Liver (tissue), 9 donors: ENCODE data around the gene SWAP70. TPM values are rescaled to one million over a fixed set of nuclear protein-coding genes. Genes with fewer than 3 reads are reported as not detected.

Experiments used
- DNase-seq: peaks from one replicate; pipeline ENCODE4 v3.0.0-alpha.2; 2017; ENCODE audit warnings: low spot score
- H3K27ac ChIP-seq, 2 donors: one replicate each; pipeline ENCODE4 v1.7.0; 2013; ENCODE audit warnings: inconsistent platforms in 2 of 2, low read length in 2 of 2, control low read depth in 1 of 2, low read depth in 1 of 2, mild to moderate bottlenecking in 1 of 2
- H3K27me3 ChIP-seq, 4 donors: one replicate each; pipeline versions ENCODE4 v1.6.1 to v1.7.0; 2013; ENCODE audit warnings: low read length in 3 of 4, inconsistent platforms in 1 of 4, mild to moderate bottlenecking in 1 of 4, moderate library complexity in 1 of 4; ENCODE audit not compliant: control insufficient read depth in 4 of 4, insufficient read depth in 4 of 4
- H3K36me3 ChIP-seq, 4 donors: one replicate each; pipeline versions ENCODE4 v1.6.1 to v1.7.0; 2013; ENCODE audit warnings: low read length in 3 of 4, mild to moderate bottlenecking in 3 of 4, low read depth in 1 of 4, moderate library complexity in 1 of 4; ENCODE audit not compliant: control insufficient read depth in 4 of 4, insufficient read depth in 3 of 4
- H3K4me1 ChIP-seq, 4 donors: one replicate each; pipeline versions ENCODE4 v1.6.1 to v1.7.0; 2013; ENCODE audit warnings: low read length in 3 of 4, mild to moderate bottlenecking in 3 of 4, moderate library complexity in 1 of 4; ENCODE audit not compliant: control insufficient read depth in 4 of 4, insufficient read depth in 4 of 4
- H3K4me3 ChIP-seq, 3 donors: one replicate each; pipeline versions ENCODE4 v1.6.1 to v1.7.0; 2013; ENCODE audit warnings: low read length in 3 of 3, control low read depth in 1 of 3, low read depth in 1 of 3, mild to moderate bottlenecking in 1 of 3
- H3K9ac ChIP-seq, 2 donors: one replicate each; pipeline ENCODE4 v1.7.0; 2013; ENCODE audit warnings: low read length in 2 of 2, mild to moderate bottlenecking in 2 of 2, moderate library complexity in 2 of 2, control low read depth in 1 of 2, low read depth in 1 of 2
- H3K9me3 ChIP-seq, 4 donors: one replicate each; pipeline versions ENCODE4 v1.6.1 to v1.7.0; 2013; ENCODE audit warnings: low read length in 3 of 4; ENCODE audit not compliant: control insufficient read depth in 4 of 4
- ATF3 ChIP-seq: IDR thresholded peaks from 2 replicates; pipeline ENCODE4 v1.6.1; 2016; ENCODE audit warnings: antibody characterized with exemption
- CTCF ChIP-seq: fragments of 150-350 bp; IDR thresholded peaks from 2 replicates; pipeline ENCODE4 v1.5.1; 2017; ENCODE audit warnings: improper control_type of control experiment, low read depth, low read length; ENCODE audit not compliant: missing input control
- EGR1 ChIP-seq, 2 donors: IDR thresholded peaks; 2 replicates each; pipeline ENCODE4 v1.6.1; 2016 to 2018; ENCODE audit warnings: antibody characterized with exemption in 2 of 2, low read depth in 2 of 2
- FOXA1 ChIP-seq: IDR thresholded peaks from 2 replicates; pipeline ENCODE4 v1.6.1; 2016; ENCODE audit warnings: antibody characterized with exemption
- FOXA2 ChIP-seq: IDR thresholded peaks from 2 replicates; pipeline ENCODE4 v1.6.1; 2016; ENCODE audit warnings: antibody characterized with exemption
- GABPA ChIP-seq, 2 donors: IDR thresholded peaks in 1 of 2; conservative IDR thresholded peaks in 1 of 2; 2 replicates each; pipeline ENCODE4 v1.6.1; 2016; ENCODE audit warnings: antibody characterized with exemption in 2 of 2, mild to moderate bottlenecking in 1 of 2, moderate library complexity in 1 of 2
- HNF4A ChIP-seq, 2 donors: conservative IDR thresholded peaks; 2 replicates each; pipeline ENCODE4 v1.6.1; 2016; ENCODE audit warnings: antibody characterized with exemption in 2 of 2, mild to moderate bottlenecking in 2 of 2
- HNF4G ChIP-seq: IDR thresholded peaks from 2 replicates; pipeline ENCODE4 v1.6.1; 2016; ENCODE audit warnings: antibody characterized with exemption
- JUND ChIP-seq, 2 donors: IDR thresholded peaks; 2 replicates each; pipeline ENCODE4 v1.6.1; 2016; ENCODE audit warnings: antibody characterized with exemption in 2 of 2
- MAX ChIP-seq: IDR thresholded peaks from 2 replicates; pipeline ENCODE4 v1.6.1; 2016; ENCODE audit warnings: antibody characterized with exemption
- NR2F2 ChIP-seq: IDR thresholded peaks from 2 replicates; pipeline ENCODE4 v1.6.1; 2016; ENCODE audit warnings: antibody characterized with exemption
- RAD21 ChIP-seq, 2 donors: IDR thresholded peaks; 2 replicates each; pipeline ENCODE4 v1.6.1; 2016; ENCODE audit warnings: antibody characterized with exemption in 2 of 2, mild to moderate bottlenecking in 2 of 2
- REST ChIP-seq: IDR thresholded peaks from 2 replicates; pipeline ENCODE4 v1.6.1; 2016; ENCODE audit warnings: antibody characterized with exemption, mild to moderate bottlenecking
- RXRA ChIP-seq, 2 donors: IDR thresholded peaks; 2 replicates each; pipeline ENCODE4 v1.6.1; 2017 to 2018; ENCODE audit warnings: antibody characterized with exemption in 2 of 2, mild to moderate bottlenecking in 1 of 2
- SP1 ChIP-seq: IDR thresholded peaks from 2 replicates; pipeline ENCODE4 v1.6.1; 2018; ENCODE audit warnings: antibody characterized with exemption, mild to moderate bottlenecking
- TAF1 ChIP-seq: conservative IDR thresholded peaks from 2 replicates; pipeline ENCODE4 v1.6.1; 2016; ENCODE audit warnings: antibody characterized with exemption, mild to moderate bottlenecking
- YY1 ChIP-seq: IDR thresholded peaks from 2 replicates; pipeline ENCODE4 v1.6.1; 2016; ENCODE audit warnings: antibody characterized with exemption, mild to moderate bottlenecking
- ZBTB33 ChIP-seq: IDR thresholded peaks from 2 replicates; pipeline ENCODE4 v1.6.1; 2016; ENCODE audit warnings: antibody characterized with exemption
- WGBS: extraction: QIAGEN DNeasy Blood & Tissue Kit; methylation state at CpG from one replicate; pipeline ENCODE4 v1.1.7; 2013; 5-methylcytosine and 5-hydroxymethylcytosine counted together
- polyA plus RNA-seq, 2 donors: library from polyadenylated mRNA; stranded (reverse) in 1 of 2; unstranded in 1 of 2; fragments of 200-250 nt in 1 of 2; fragments of >200 nt in 1 of 2; fragmentation: Nextera tagmentation in 1 of 2; extraction: Ambion mirVana in 1 of 2; gene quantifications; one replicate each; pipeline versions ENCODE4 v1.2.1 to v1.2.3, GENCODE V29; 2013 to 2015
- total RNA-seq, 2 donors: library from RNA; depleted of rRNA; stranded (reverse); fragments of >200 nt; gene quantifications; one replicate each; pipeline ENCODE4 v1.2.3, GENCODE V29; 2014
- donor health status: healthy.
- donor health status: healthy.
- donor health status: healthy.
- donor health status: healthy.
- donor health status: healthy.

SWAP70 gene
- total and polyA plus RNA-seq, 4 donors = 4.0 to 8.4 (median 5.8) TPM

GRCh38 chr11:9708544-9708943 lies 44.7 kb downstream of the SWAP70 start:
- 98% methylated on average over 1 of the region's 1 CpG for WGBS
- Histone ChIP-seq H3K27ac (no peak overlapping the region), H3K4me1 (no peaks in the 10 kb centered on the region), H3K9me3 (no peaks in the 10 kb centered on the region), H3K36me3 (no peaks in the 10 kb centered on the region), H3K27me3 (no peaks in the 10 kb centered on the region), H3K9ac (no peak overlapping the region), H3K4me3 (no peak overlapping the region)
- TF ChIP-seq FOXA1 (no peak), TAF1 (no peak), RXRA (IDR thresholded peaks at IDR 0.05) (no peak), MAX (no peak), CTCF (no peak), ZBTB33 (no peak), HNF4G (no peak), EGR1 (IDR thresholded peaks at IDR 0.05; ENCODE audit: low read depth in 2 of 2) (no peak), FOXA2 (no peak), NR2F2 (no peak), HNF4A (conservative IDR thresholded peaks at IDR 0.05) (no peak), GABPA (IDR thresholded peaks at IDR 0.05 in 1 of 2, conservative IDR thresholded peaks at IDR 0.05 in 1 of 2) (no peak), RAD21 (IDR thresholded peaks at IDR 0.05) (no peak), ATF3 (no peak), SP1 (no peak), YY1 (no peak), REST (no peak)
- no peak for DNase-seq

- WGBS = 93% methylated on average over 4 of the region's 4 CpGs
- Histone ChIP-seq H3K27ac (no peak overlapping the region), H3K27me3 (no peaks in the 10 kb centered on the region), H3K36me3 (no peaks in the 10 kb centered on the region), H3K9me3 (no peaks in the 10 kb centered on the region), H3K9ac (no peak overlapping the region), H3K4me3 (no peak overlapping the region), H3K4me1 (no peaks in the 10 kb centered on the region)
- no peak for TF ChIP-seq JUND (IDR thresholded peaks at IDR 0.05)
- no peak for TF ChIP-seq NR2F2
- TF ChIP-seq CTCF = no peak
- TF ChIP-seq HNF4A (conservative IDR thresholded peaks at IDR 0.05) = no peak
- DNase-seq = no peak
These were observed 46.3 kb downstream of the SWAP70 start for GRCh38 chr11:9710223-9710622.
